NB4 (cell line): ENCODE measurements around the gene LRRC4C.

Experiments
- DNase-seq: peaks from one replicate; pipeline ENCODE4 v3.0.0; 2010; ENCODE audit warnings: low read depth
- H3K4me3 ChIP-seq: one replicate; pipeline ENCODE4 v1.5.1; 2011; ENCODE audit warnings: mild to moderate bottlenecking, low read depth, low read length, moderate library complexity
- MYC ChIP-seq: IDR thresholded peaks from 2 replicates; pipeline ENCODE4 v1.6.1; 2011; ENCODE audit warnings: low read depth, low read length
- POLR2A ChIP-seq: IDR thresholded peaks from 2 replicates; pipeline ENCODE4 v1.6.1; 2011; ENCODE audit warnings: mild to moderate bottlenecking; ENCODE audit not compliant: insufficient read length; ENCODE audit errors: extremely low read depth
- TF ChIP-seq, protein P1 (sequence below): IDR thresholded peaks from one replicate; pipeline ENCODE4 v1.5.1; 2012; ENCODE audit warnings: low read depth, low read length
- TF ChIP-seq, protein P2 (sequence below): IDR thresholded peaks from 2 replicates; pipeline ENCODE4 v1.6.1; 2011; ENCODE audit warnings: low read depth, low read length

LRRC4C gene

DNA sequence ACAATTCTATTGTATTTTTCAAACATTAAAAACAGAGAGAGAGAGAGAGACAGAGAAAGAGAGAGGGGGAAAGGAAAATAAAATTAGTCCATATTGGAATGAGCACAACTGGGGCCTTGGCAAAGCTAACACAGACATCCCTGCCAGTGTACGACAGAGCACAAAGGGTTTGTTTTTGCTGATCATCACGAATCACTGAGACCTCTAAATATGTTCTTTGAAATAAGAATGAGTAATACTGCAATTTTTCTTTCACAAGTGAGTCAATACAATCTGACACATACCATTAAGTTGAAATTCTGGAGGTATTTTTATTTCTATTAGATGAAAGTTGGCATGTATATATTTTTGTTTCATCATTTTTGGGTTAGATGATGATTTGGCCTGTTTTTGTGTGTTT, 27.0 kb upstream of the LRRC4C start:
- H3K4me3 ChIP-seq: no peak overlapping the region
- DNase-seq: no peak
- TF ChIP-seq, protein P1, sequence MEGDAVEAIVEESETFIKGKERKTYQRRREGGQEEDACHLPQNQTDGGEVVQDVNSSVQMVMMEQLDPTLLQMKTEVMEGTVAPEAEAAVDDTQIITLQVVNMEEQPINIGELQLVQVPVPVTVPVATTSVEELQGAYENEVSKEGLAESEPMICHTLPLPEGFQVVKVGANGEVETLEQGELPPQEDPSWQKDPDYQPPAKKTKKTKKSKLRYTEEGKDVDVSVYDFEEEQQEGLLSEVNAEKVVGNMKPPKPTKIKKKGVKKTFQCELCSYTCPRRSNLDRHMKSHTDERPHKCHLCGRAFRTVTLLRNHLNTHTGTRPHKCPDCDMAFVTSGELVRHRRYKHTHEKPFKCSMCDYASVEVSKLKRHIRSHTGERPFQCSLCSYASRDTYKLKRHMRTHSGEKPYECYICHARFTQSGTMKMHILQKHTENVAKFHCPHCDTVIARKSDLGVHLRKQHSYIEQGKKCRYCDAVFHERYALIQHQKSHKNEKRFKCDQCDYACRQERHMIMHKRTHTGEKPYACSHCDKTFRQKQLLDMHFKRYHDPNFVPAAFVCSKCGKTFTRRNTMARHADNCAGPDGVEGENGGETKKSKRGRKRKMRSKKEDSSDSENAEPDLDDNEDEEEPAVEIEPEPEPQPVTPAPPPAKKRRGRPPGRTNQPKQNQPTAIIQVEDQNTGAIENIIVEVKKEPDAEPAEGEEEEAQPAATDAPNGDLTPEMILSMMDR: no peak
- TF ChIP-seq POLR2A: no peak
- TF ChIP-seq, protein P2, sequence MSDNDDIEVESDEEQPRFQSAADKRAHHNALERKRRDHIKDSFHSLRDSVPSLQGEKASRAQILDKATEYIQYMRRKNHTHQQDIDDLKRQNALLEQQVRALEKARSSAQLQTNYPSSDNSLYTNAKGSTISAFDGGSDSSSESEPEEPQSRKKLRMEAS: no peak
- no peak for TF ChIP-seq MYC

DNA sequence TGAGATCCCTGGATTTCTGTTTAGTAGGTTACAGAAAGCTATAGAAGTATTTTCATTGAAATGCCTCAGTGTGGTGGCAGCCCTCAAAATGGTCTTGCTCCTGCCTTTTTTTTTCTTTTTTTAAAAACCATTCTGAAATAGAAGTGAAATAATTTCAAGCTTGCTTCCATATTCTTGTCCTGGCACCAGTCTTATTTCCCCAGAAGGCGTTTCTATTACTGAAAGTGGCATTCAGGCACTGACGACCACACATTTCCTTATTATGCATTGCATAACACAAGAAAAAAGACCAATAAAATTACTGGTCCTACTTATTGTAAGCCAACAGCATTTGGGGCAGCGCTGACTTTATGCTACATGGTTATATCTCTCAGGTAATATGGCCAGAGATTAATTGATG, 24.5 kb upstream of the LRRC4C start:
- TF ChIP-seq, protein P1: no peak
- TF ChIP-seq, protein P2: no peak
- TF ChIP-seq MYC (no peak), POLR2A (no peak)
- DNase-seq: peak; percentile 2
- H3K4me3 ChIP-seq: no peak overlapping the region

DNA sequence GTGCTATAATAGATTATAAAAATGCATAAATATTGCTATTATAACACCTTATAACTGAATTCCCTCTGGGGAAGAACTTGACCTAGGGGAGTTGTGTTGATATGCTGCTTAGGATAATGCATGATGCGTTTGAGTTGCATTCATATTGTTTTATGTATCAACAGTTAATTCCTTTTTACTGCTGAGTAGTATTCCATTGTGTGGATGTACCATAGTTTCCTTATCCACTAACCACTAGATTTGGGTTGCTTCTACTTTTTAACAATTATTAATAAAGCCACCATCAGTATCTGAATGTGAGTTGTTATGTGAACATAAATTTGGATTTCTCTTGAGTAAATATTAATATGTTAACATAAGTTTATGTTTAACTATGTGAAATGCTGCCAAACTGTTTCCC, 19.7 kb upstream of the LRRC4C start:
- DNase-seq: no peak
- no peak overlapping the region for H3K4me3 ChIP-seq
- no peak for TF ChIP-seq POLR2A
- no peak for TF ChIP-seq MYC
- TF ChIP-seq, protein P2: no peak
- TF ChIP-seq, protein P1: no peak

DNA sequence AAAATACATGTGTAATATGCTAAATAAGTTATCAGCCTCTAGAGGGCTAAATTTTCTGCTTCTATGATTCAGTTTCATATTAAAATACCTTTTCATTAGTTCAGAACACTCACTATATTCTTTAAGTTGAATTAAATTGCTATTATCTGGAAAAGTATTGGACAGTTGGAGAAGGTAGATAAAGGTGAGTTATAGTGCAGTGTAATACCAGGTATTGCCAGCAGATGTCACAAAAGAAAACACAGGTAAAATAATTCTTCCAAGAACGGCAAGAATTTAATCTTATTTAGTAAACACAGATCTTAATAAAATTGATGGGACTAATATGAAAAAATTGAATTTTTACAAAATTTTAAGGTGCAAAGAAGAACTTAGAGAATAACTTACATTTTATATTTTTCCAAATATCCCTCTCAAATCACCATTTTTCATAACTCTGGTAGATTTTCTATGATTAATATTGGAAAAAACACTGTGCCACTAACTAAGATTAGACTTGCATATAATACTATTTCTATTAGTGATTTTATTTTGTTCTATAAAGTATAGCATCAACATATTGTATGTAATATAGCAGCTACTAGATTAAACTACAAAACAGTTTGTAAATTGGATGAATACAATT, 1.7 kb upstream of the LRRC4C start:
- H3K4me3 ChIP-seq: no peak overlapping the region
- DNase-seq: peak; percentile 4
- TF ChIP-seq MYC: no peak
- no peak for TF ChIP-seq POLR2A
- TF ChIP-seq, protein P2: no peak
- TF ChIP-seq, protein P1: peak; percentile 27

DNA sequence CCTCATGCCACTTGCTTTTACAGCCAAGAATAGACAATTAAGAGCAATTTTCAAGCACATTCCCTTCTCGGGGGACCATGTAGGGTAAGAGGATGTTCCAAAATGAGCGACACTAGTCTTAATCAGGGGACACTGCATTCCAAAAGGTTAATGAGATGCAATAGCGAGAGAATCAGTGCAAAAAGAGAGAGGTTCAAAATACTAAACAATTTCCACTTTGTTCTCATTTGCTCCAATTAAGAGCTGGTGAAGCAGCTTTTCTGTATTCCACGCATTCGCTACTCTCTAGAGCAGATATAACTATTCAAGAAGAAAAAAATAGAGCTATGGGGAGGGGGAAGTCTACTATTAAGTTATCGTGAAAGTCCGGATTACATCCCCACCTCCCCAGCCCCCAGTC, 811 bp downstream of the LRRC4C start:
- TF ChIP-seq, protein P1: no peak
- TF ChIP-seq, protein P2: no peak
- TF ChIP-seq MYC (no peak), POLR2A (no peak)
- no peak overlapping the region for H3K4me3 ChIP-seq
- DNase-seq: no peak
